ENCODE results near the gene SLC22A5. TPM values are rescaled to one million over a fixed set of nuclear protein-coding genes. Genes with fewer than 3 reads are reported as not detected.

SLC22A5 gene
- total RNA-seq, 4 donors from 2014 or later, result 23.2 to 36.6 (median 26.3) TPM

GRCh38 chr5:132365213-132365612 lies 4.3 kb upstream of the SLC22A5 start:
- 89% methylated on average over 6 of the region's 6 CpGs for WGBS
- H3K27ac ChIP-seq, result no peak overlapping the region
- H3K4me3 ChIP-seq, result no peak overlapping the region
- no peaks in the 10 kb centered on the region for H3K9me3 ChIP-seq
- TF ChIP-seq POLR2A (IDR thresholded peaks at IDR 0.05) (no peak), EP300 (IDR thresholded peaks at IDR 0.05) (no peak), CTCF (IDR thresholded peaks at IDR 0.05) (no peak), POLR2AphosphoS5 (IDR thresholded peaks at IDR 0.05) (no peak)
- DNase-seq (ENCODE audit: low spot score in 2 of 2), result no peak
- no peaks in the 10 kb centered on the region for H3K36me3 ChIP-seq
- no peaks in the 10 kb centered on the region for H3K27me3 ChIP-seq
- peaks cover 28% of the 10 kb centered on the region for H3K4me1 ChIP-seq

DNA sequence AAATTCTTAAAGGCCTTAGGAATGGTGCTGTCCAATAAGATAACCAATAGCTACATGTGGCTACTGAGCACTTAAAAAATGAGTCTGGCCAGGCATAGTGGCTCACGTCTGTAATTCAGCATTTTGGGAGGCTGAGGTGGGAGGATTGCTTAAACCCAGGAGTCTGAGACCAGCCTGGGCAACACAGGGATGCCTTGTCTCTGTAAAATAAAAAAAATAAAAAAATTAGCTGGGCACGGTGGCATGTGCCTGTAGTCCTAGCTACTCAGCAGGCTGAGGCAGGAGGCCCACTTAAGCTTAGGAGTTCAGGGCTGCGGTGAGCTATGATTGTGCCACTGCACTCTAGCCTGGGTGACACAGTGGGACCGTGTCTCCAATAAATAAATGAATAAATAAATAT lies 1.3 kb upstream of the SLC22A5 start:
- no peak overlapping the region for H3K4me3 ChIP-seq
- H3K9me3 ChIP-seq, result no peaks in the 10 kb centered on the region
- no peaks in the 10 kb centered on the region for H3K27me3 ChIP-seq
- no peak overlapping the region for H3K27ac ChIP-seq
- no peaks in the 10 kb centered on the region for H3K36me3 ChIP-seq
- H3K4me1 ChIP-seq, result peaks cover 50% of the 10 kb centered on the region
- 83% methylated on average over 4 of the region's 4 CpGs for WGBS
- TF ChIP-seq POLR2AphosphoS5 (IDR thresholded peaks at IDR 0.05) (no peak), POLR2A (IDR thresholded peaks at IDR 0.05) (no peak), EP300 (IDR thresholded peaks at IDR 0.05) (no peak), CTCF (IDR thresholded peaks at IDR 0.05) (no peak)
- no peak for DNase-seq (ENCODE audit: low spot score in 2 of 2)

GRCh38 chr5:132369007-132369473 lies 470 bp upstream of the SLC22A5 start:
- peaks cover 44% of the 10 kb centered on the region for H3K4me1 ChIP-seq

DNA sequence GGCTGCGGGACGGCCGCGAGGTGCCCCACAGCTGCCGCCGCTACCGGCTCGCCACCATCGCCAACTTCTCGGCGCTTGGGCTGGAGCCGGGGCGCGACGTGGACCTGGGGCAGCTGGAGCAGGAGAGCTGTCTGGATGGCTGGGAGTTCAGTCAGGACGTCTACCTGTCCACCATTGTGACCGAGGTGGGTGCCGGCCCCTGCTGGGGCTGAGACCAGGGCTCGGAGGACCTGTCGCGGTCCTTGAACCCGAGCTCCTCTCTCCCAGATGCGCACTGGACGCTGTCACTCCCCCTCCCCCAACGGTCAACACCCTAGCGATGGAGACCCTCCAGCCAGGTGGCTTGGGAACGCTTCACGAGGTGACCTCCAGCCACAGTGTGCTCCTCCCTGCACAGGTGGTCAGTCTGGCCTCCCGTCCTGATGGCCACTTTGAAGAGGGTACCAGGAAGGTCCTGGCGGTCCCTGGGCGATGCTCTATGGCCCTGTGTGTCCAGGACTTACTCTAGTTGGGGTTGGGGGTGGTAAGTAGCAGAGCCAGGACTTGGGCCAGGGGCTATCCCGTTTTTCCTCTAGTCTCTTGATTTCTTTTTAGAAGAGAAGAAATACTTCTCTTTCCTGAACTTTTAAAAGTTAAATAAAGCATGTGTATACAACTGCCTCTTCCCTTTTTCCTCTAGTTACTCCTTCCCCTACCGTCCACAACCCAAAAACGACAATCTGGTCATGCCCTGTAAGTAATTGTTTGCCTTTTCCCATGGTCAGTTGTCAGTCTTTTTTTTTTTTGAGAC lies 866 bp downstream of the SLC22A5 start:
- 25% methylated on average over 20 of the region's 34 CpGs for WGBS

More at GRCh38 chr5:132369007-132369473, 470 bp upstream of the SLC22A5 start:
- WGBS, result 6% methylated on average over 9 of the region's 9 CpGs
- H3K27ac ChIP-seq, result peak overlapping the region; percentile 86
- DNase-seq (ENCODE audit: low spot score in 2 of 2), result no peak
- no peaks in the 10 kb centered on the region for H3K36me3 ChIP-seq
- H3K27me3 ChIP-seq, result no peaks in the 10 kb centered on the region
- TF ChIP-seq CTCF (IDR thresholded peaks at IDR 0.05), result no peak
- TF ChIP-seq POLR2A (IDR thresholded peaks at IDR 0.05), result no peak
- TF ChIP-seq EP300 (IDR thresholded peaks at IDR 0.05), result no peak
- TF ChIP-seq POLR2AphosphoS5 (IDR thresholded peaks at IDR 0.05), result no peak
- no peaks in the 10 kb centered on the region for H3K9me3 ChIP-seq
- peak overlapping the region; percentile 85 for H3K4me3 ChIP-seq

More for the DNA sequence above, 866 bp downstream of the SLC22A5 start:
- H3K4me3 ChIP-seq, result peak overlapping the region; percentile 85
- H3K36me3 ChIP-seq, result no peaks in the 10 kb centered on the region
- no peaks in the 10 kb centered on the region for H3K27me3 ChIP-seq
- no peak for DNase-seq (ENCODE audit: low spot score in 2 of 2)
- H3K4me1 ChIP-seq, result peaks cover 35% of the 10 kb centered on the region
- H3K9me3 ChIP-seq, result no peaks in the 10 kb centered on the region
- TF ChIP-seq EP300 (IDR thresholded peaks at IDR 0.05), result no peak
- TF ChIP-seq POLR2A (IDR thresholded peaks at IDR 0.05), result no peak
- no peak for TF ChIP-seq CTCF (IDR thresholded peaks at IDR 0.05)
- TF ChIP-seq POLR2AphosphoS5 (IDR thresholded peaks at IDR 0.05), result no peak
- peak overlapping the region; percentile 86 for H3K27ac ChIP-seq
